Measurements from ENCODE around the gene FGGY.

DNA sequence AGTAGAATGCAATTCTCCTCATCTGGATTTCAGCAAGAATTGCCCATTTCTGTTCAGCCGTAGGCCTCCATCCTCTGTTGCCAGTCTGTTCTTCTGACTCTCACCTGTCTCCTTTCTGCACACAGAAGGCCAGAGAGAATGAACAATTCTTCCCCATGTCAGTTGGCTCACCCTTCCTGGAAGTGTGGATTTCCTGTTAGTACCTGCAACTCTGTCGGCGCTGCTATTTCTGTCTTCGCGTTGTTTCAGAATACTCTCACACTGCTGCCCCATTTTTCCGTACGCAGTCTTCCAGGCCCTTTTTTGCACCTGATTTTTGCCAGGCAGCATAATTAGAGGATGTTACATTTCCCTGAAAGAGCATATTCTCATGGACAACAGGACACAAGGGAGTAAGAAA is 200.7 kb downstream of the FGGY start:
- TF ChIP-seq POLR2AphosphoS5 (IDR thresholded peaks at IDR 0.05; ENCODE audit: borderline replicate concordance, low read depth, low read length): no peak
- TF ChIP-seq EZH2 (IDR thresholded peaks at IDR 0.05): no peak
